Stimulated activated naive B cell treated with anti-CD40 and anti-IgM and Interleukin-4, amounts not matched to agents 10 μg/mL and 1 μg/mL and 100 μg/mL, for 72 hours (primary cell): ENCODE measurements around the gene STAC2.

Source experiments
- ATAC-seq, 2 donors: fragments of 150-1000 bp; cut with Tn5 transposase; replicated peaks; 2 replicates each; pipeline ENCODE4 v1.10.0; 2021; ENCODE audit warnings: moderate library complexity in 1 of 2
- DNase-seq: peaks from one replicate; pipeline ENCODE4 v3.0.0; 2021
- H3K27ac Mint-ChIP-seq: one replicate; pipeline ENCODE4 v1.8.0; 2022; ENCODE audit warnings: mild to moderate bottlenecking, mixed read lengths
- H3K27me3 Mint-ChIP-seq, 2 donors: one replicate each; pipeline ENCODE4 v1.8.0; 2022; ENCODE audit warnings: mixed read lengths in 2 of 2
- H3K36me3 Mint-ChIP-seq, 2 donors: one replicate each; pipeline ENCODE4 v1.8.0; 2022; ENCODE audit warnings: mixed read lengths in 2 of 2, mild to moderate bottlenecking in 1 of 2
- H3K4me1 Mint-ChIP-seq, 2 donors: one replicate each; pipeline ENCODE4 v1.8.0; 2022; ENCODE audit warnings: mixed read lengths in 2 of 2, mild to moderate bottlenecking in 1 of 2
- H3K4me3 Mint-ChIP-seq, 2 donors: one replicate each; pipeline ENCODE4 v1.8.0; 2022; ENCODE audit warnings: mild to moderate bottlenecking in 2 of 2, mixed read lengths in 2 of 2, moderate library complexity in 1 of 2
- H3K9me3 Mint-ChIP-seq, 2 donors: one replicate each; pipeline ENCODE4 v1.8.0; 2022; ENCODE audit warnings: mixed read lengths in 2 of 2, mild to moderate bottlenecking in 1 of 2

The STAC2 gene

DNA sequence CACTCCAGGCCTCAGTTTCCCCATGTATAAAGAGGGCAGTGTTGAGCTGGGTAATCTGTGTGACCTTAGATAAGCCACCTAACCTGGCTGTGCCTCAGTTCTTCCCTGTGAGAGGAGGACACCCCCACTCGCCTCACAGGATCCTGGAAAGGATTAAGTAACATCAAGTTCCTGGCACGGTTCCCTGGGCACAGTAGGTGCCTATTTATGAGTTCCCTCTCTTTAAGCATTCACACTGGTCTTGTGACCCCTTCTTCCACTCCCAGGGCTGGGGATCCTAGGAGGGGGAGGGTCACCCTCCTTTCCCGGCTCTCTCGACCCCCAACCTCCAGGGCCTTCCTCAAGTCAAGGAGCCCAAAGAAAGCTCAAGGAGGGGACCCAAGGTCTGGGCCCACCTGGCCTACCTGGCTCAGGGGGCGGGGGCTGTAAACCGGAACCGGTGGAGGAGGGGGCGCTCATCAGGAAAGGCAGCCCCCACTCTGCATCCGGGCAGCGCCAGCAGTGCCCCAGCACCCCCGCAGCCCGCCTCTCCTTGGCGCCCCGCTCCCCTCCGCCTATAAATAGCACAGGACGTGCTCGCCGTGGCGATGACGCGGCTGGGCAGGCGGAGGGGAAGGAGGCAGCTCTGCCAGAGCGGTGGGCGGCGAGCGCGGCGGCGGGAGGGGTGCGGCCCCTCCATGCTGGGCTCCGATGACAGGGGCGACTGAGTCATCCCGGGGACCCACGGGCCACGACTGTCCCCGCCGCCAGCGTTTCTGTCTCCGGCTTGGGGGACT, 16.2 kb downstream of the STAC2 start:
- Mint-ChIP-seq H3K27me3 (peaks cover 16 to 22% of the 10 kb centered on the region in 2 donors), H3K36me3 (peaks cover 5 to 9% of the 10 kb centered on the region in 2 donors), H3K4me3 (peak overlapping the region; percentile 52 to 62), H3K27ac (peak overlapping the region; percentile 59), H3K9me3 (no peaks in the 10 kb centered on the region), H3K4me1 (peaks cover 26 to 51% of the 10 kb centered on the region in 2 donors)
- peak; percentile 51 to 65 for ATAC-seq
- DNase-seq: peak; percentile 32

GRCh38 chr17:39208893-39209292, 16.9 kb downstream of the STAC2 start:
- DNase-seq: peak; percentile 55
- no peaks in the 10 kb centered on the region for H3K9me3 Mint-ChIP-seq
- ATAC-seq: peak; percentile 71 to 80

DNA sequence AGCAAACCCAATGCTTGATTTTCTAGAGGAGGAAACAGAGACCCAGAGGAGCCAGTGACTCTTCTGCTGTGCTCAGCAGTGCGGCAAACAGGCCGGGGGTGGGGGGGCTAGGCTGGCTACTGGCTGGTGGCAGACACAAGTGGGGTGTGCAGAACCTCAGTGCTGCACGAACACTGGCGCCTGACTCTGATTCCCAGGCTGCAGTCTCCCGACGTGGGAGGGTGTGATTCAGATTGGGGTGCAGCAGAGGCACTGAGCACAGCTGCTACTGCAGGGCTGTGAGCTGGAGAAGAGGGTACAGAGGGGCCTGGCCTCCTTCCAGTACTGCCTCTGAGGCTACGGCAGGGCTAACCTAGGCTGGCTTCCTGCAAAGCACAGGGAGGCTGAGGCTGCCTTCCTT, 17.6 kb downstream of the STAC2 start:
- Mint-ChIP-seq H3K36me3 (peaks cover 14 to 21% of the 10 kb centered on the region in 2 donors), H3K4me1 (peaks cover 34 to 55% of the 10 kb centered on the region in 2 donors), H3K9me3 (no peaks in the 10 kb centered on the region), H3K27ac (no peak overlapping the region), H3K27me3 (peaks cover 13 to 15% of the 10 kb centered on the region in 2 donors), H3K4me3 (no peak overlapping the region)
- no peak for DNase-seq
- peak; percentile 27 to 28 for ATAC-seq

More at GRCh38 chr17:39208893-39209292, 16.9 kb downstream of the STAC2 start:
- H3K36me3 Mint-ChIP-seq: peaks cover 8 to 15% of the 10 kb centered on the region in 2 donors
- peak overlapping the region; percentile 26 to 75 for H3K4me3 Mint-ChIP-seq
- peaks cover 29 to 55% of the 10 kb centered on the region in 2 donors for H3K4me1 Mint-ChIP-seq
- peak overlapping the region; percentile 54 for H3K27ac Mint-ChIP-seq
- H3K27me3 Mint-ChIP-seq: peaks cover 14 to 16% of the 10 kb centered on the region in 2 donors

- Mint-ChIP-seq H3K36me3 (peaks cover 36 to 50% of the 10 kb centered on the region in 2 donors), H3K27ac (peak overlapping the region; percentile 79), H3K4me3 (no peak overlapping the region), H3K9me3 (no peaks in the 10 kb centered on the region), H3K27me3 (peaks cover 1% of the 10 kb centered on the region in 2 donors), H3K4me1 (peaks cover 43 to 73% of the 10 kb centered on the region in 2 donors)
- DNase-seq (no peak), ATAC-seq (no peak)
Observed at GRCh38 chr17:39205112-39205526, 20.6 kb downstream of the STAC2 start.

DNA sequence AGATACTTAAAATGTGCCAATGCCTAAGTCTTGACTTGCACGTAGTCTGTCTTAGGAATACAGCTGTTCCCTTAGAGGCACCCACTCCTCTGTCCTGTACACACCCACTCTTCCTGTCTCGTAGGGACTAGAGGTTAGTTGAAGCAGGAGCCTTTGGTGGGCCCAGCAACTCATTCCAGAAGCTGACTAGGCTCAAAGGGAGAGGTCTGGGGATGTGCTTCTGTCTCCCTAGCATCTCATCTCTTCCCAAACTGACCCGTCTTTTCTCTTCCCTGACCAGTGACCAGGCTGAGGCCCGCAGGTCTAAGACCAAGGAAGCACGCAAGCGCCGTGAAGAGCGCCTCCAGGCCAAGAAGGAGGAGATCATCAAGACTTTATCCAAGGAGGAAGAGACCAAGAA, 21.5 kb downstream of the STAC2 start:
- H3K27ac Mint-ChIP-seq: peak overlapping the region; percentile 79
- DNase-seq (no peak), ATAC-seq (no peak)
- no peak overlapping the region for H3K4me3 Mint-ChIP-seq
- no peaks in the 10 kb centered on the region for H3K9me3 Mint-ChIP-seq
- no peaks in the 10 kb centered on the region for H3K27me3 Mint-ChIP-seq
- H3K4me1 Mint-ChIP-seq: peaks cover 42 to 73% of the 10 kb centered on the region in 2 donors
- peaks cover 37 to 54% of the 10 kb centered on the region in 2 donors for H3K36me3 Mint-ChIP-seq

DNA sequence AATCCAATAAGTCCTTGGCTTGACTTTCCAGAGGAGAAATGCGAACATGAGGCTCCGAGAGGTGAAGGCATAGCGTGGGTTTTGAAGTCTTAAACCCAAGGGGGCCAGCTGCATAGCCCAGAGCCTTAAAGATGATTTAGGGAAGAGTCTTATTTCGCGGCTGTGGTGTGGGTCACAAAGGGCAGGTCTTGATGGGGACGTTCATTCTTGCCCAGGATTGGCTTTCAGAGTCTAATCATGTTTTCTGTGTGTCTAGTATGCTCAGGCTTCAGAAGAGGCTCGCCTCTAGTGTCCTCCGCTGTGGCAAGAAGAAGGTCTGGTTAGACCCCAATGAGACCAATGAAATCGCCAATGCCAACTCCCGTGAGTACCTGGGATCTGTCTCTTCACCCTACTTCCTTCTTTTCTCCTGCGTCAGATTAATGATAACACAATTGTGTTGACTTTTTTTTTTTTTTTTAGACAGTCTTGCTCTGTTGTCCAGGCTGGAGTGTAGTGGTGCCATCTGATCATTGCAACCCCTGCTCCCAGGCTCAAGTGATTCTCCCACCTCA, 24.7 kb downstream of the STAC2 start:
- Mint-ChIP-seq H3K4me3 (peak overlapping the region; percentile 89 to 97), H3K36me3 (peaks cover 37 to 54% of the 10 kb centered on the region in 2 donors), H3K4me1 (peaks cover 38 to 64% of the 10 kb centered on the region in 2 donors), H3K9me3 (no peaks in the 10 kb centered on the region), H3K27ac (peak overlapping the region; percentile 100), H3K27me3 (no peaks in the 10 kb centered on the region)
- no peak for ATAC-seq
- no peak for DNase-seq

DNA sequence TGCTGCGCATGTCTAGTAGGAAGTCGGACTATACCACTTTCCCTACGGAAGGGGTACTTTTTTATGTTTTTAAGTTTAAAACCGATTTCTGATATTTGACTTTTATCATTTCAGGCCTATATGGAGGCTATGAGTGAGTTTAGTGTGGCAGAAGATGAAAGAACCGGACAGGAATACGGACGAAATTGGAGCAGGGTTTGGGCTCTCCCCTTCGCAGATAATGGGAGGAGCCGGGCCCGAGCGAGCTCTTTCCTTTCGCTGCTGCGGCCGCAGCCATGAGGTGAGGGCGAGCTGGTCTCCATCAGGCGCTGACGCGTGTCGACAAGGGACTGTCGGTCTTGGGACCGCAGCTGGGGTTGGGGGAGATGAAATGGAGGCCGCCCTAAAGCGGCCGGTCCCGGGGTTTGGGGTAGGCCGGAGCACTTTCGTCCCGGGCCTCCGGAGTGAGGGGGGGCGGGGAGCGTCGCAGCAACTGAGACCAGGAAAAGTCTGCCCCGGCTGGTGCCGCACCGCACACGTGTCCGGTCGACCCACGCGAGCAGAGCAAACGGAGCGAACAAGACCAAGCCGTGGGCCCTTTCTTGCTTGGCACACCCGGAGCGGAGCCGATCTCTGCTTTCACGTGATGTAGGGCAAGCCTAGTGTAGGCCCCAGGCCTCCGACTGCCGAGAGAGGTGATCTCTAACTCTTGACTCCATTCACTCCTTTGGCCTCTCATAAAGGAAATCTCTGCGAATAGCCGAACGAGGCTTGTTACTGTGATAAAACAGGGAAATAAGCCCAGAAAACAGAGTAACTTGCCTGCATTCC, 25.5 kb downstream of the STAC2 start, which contains the start of gene RPL19:
TSS of gene RPL19 (plus strand) at position 214 of the 810 bp plus-strand sequence. CDS start at position 276, 62 bp downstream.
- Mint-ChIP-seq H3K36me3 (peaks cover 39 to 54% of the 10 kb centered on the region in 2 donors), H3K27me3 (no peaks in the 10 kb centered on the region), H3K4me3 (peak within 1 kb of the TSS; percentile 89 to 97), H3K27ac (peak within 1 kb of the TSS; percentile 100), H3K4me1 (peaks cover 45 to 71% of the 10 kb centered on the region in 2 donors), H3K9me3 (no peaks in the 10 kb centered on the region)
- peak; percentile 66 to 76 for ATAC-seq
- peak; percentile 67 for DNase-seq

GRCh38 chr17:39199820-39200069, 26.0 kb downstream of the STAC2 start:
- peak; percentile 60 to 71 for ATAC-seq
- H3K27ac Mint-ChIP-seq: peak overlapping the region; percentile 100
- peaks cover 45 to 75% of the 10 kb centered on the region in 2 donors for H3K4me1 Mint-ChIP-seq
- peak overlapping the region; percentile 89 to 97 for H3K4me3 Mint-ChIP-seq
- peak; percentile 81 for DNase-seq
- H3K36me3 Mint-ChIP-seq: peaks cover 36 to 50% of the 10 kb centered on the region in 2 donors
- H3K9me3 Mint-ChIP-seq: no peaks in the 10 kb centered on the region
- H3K27me3 Mint-ChIP-seq: no peaks in the 10 kb centered on the region

- no peaks in the 10 kb centered on the region for H3K27me3 Mint-ChIP-seq
- DNase-seq (no peak), ATAC-seq (no peak)
- H3K4me3 Mint-ChIP-seq: peak overlapping the region; percentile 89 to 97
- H3K36me3 Mint-ChIP-seq: peaks cover 31 to 43% of the 10 kb centered on the region in 2 donors
- H3K27ac Mint-ChIP-seq: peak overlapping the region; percentile 82
- no peaks in the 10 kb centered on the region for H3K9me3 Mint-ChIP-seq
- peaks cover 40 to 68% of the 10 kb centered on the region in 2 donors for H3K4me1 Mint-ChIP-seq
Observed at GRCh38 chr17:39198186-39198566, 27.6 kb downstream of the STAC2 start.

DNA sequence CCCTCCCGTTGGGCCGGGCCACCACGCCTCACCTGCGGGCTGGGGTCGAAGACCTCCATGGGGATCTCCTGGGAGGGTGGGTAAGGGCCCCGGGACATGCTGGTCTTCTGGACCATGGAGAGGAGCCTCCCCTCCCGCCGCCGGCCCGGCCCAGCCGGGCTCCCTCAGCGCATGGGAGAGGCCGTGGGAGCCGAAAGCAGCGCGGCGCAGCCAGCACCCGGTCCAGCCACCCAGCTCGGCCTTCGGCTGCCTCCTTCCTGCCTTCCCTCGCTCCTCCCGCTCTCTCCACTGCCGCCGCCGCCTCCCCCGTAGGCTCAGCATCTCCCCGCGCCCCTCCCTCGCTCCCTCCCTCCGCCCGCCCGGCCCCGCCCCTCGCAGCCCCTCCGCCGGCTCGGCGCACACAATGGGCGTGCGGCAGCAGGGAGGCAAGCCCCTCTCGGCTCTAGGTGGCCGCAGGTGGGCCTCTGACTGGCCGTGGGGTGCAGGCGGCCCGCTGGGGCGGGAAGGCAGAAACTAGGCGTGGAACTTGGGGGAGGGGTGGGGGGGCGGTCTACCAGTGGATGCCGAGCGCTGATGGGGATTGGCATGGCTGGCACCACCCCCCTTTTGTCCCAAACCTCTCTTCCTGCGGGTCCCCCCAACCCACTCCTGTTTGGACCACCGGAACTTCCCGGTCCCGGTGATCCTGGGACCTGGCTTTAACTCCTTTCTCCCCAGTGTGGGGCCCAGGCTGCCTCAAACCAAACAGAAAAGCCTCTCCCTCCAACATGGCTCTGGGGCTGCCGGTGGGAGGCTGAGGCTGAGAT, 28.2 kb downstream of the STAC2 start, which contains the start of gene CACNB1:
TSS of gene CACNB1 (minus strand) at position 290 of the 806 bp plus-strand sequence. CDS start at position 116, 174 bp downstream.
- Mint-ChIP-seq H3K36me3 (peaks cover 32 to 45% of the 10 kb centered on the region in 2 donors), H3K4me3 (peak within 1 kb of the TSS; percentile 89 to 97), H3K27me3 (no peaks in the 10 kb centered on the region), H3K27ac (peak within 1 kb of the TSS; percentile 82), H3K9me3 (no peaks in the 10 kb centered on the region), H3K4me1 (peaks cover 37 to 63% of the 10 kb centered on the region in 2 donors)
- ATAC-seq (peak; percentile 41 to 43), DNase-seq (peak; percentile 34)

GRCh38 chr17:39196808-39197291, 28.9 kb downstream of the STAC2 start:
- Mint-ChIP-seq H3K36me3 (peaks cover 32 to 42% of the 10 kb centered on the region in 2 donors), H3K9me3 (no peaks in the 10 kb centered on the region), H3K27me3 (no peaks in the 10 kb centered on the region), H3K4me3 (peak overlapping the region; percentile 86 to 97), H3K4me1 (peaks cover 32 to 56% of the 10 kb centered on the region in 2 donors), H3K27ac (peak overlapping the region; percentile 47)
- no peak for DNase-seq
- no peak for ATAC-seq

DNA sequence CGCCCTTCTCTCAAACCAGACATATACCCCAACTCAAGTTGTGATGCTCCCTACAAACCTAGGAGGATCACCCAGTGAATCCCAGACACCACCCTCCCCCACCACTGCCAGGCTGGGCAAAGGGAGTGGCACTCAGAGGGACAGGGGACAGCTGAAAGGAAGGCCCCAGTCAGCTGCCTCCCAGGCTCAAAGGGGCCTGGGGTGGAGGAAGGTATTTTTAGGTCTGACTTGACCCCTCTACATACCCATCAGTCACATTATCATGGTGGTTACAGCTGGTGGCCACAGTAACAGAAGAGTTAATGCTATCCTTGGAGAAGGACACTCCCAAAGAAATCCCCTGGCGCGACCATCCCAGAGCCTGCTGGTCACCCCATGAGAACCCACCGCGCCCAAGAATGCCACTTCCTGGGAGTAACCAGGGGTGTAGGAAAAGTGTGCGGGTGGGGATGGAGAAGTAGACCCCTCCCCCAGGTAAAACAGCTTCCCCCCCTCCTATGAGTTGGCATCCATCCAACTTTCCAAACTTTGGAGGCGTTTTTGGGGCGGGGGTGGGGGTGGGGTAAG, 29.4 kb downstream of the STAC2 start:
- H3K4me1 Mint-ChIP-seq: peaks cover 31 to 50% of the 10 kb centered on the region in 2 donors
- H3K36me3 Mint-ChIP-seq: peaks cover 31 to 37% of the 10 kb centered on the region in 2 donors
- no peaks in the 10 kb centered on the region for H3K9me3 Mint-ChIP-seq
- peak overlapping the region; percentile 86 to 97 for H3K4me3 Mint-ChIP-seq
- DNase-seq: no peak
- no peaks in the 10 kb centered on the region for H3K27me3 Mint-ChIP-seq
- no peak for ATAC-seq
- H3K27ac Mint-ChIP-seq: no peak overlapping the region

GRCh38 chr17:39195568-39196160, 30.1 kb downstream of the STAC2 start:
- H3K27me3 Mint-ChIP-seq: no peaks in the 10 kb centered on the region
- peak overlapping the region; percentile 57 to 97 for H3K4me3 Mint-ChIP-seq
- no peak overlapping the region for H3K27ac Mint-ChIP-seq
- peaks cover 27 to 46% of the 10 kb centered on the region in 2 donors for H3K4me1 Mint-ChIP-seq
- H3K36me3 Mint-ChIP-seq: peaks cover 26 to 30% of the 10 kb centered on the region in 2 donors
- ATAC-seq: peak; percentile 8 to 9
- no peaks in the 10 kb centered on the region for H3K9me3 Mint-ChIP-seq
- DNase-seq: no peak
